Superior temporal gyrus (tissue), 1 donor: Measurements from ENCODE around the gene VSTM4.
A peak's percentile ranks its signal among the peaks of the same experiment; 100 is the strongest.

ENCODE experiments used
- DNase-seq: peaks from one replicate; pipeline ENCODE4 v3.0.0-alpha.2; 2016; ENCODE audit errors: extremely low spot score

VSTM4 gene

GRCh38 chr10:49141541-49142332 is 26.4 kb upstream of the VSTM4 start:
- DNase-seq: no peak

- DNase-seq: no peak
These were observed 25.2 kb upstream of the VSTM4 start for GRCh38 chr10:49140304-49141177.

DNA sequence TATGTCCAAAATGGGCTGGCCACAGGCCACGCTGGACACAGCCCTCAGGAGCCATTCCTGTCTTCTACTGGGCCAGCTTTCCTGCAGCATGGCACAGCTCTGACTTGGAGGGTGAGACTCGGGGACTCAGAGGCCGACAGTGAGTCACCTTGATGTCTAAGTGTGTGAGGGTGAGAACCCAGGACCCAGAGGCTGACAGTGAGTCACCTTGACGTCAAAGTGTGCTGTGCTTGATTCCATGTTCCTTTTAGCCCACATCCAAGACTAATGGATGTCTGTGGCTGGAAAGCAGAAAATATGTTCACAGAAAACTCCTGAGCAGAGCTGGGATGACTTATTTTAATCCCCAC is 24.5 kb upstream of the VSTM4 start:
- no peak for DNase-seq

DNA sequence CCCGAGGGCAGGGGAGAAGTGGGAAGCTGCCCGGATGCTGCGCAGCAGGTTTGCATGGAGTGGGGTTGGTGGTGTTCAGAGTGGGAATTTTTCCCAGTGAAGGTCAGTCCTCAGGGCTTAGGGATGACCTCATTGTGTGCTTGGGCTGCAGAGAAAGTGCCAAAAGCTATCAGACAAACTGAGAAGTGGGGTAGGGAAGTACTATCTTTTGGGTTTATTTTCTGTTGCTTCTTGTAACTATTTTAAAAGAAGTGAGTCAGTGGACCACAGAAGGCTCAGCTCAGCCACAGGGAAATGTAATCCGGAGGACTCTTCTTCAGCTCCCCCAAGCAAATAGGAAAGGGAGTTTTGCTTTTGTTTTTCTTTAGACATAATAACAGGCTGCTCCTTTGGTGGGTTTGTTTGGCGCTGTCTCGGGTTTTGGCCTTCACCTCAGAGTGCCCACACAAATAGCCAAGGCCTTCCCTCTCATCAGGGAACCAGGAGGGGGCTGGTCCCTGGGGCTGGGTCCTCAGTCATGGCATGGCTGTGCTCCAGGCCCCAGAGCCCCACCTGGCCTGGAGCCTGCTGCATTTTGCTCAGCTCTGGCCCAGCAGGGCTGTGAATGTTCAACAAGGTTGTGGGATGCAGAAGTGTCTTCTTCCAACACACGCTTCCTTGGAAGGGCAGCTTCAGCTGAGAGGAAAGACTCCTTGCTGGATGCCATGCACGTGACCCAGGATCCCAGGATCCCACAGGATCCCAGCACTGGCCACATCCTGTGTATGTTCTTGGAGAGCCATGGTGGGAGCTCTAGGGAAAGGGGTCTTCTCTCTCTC is 23.9 kb upstream of the VSTM4 start:
- no peak for DNase-seq

DNA sequence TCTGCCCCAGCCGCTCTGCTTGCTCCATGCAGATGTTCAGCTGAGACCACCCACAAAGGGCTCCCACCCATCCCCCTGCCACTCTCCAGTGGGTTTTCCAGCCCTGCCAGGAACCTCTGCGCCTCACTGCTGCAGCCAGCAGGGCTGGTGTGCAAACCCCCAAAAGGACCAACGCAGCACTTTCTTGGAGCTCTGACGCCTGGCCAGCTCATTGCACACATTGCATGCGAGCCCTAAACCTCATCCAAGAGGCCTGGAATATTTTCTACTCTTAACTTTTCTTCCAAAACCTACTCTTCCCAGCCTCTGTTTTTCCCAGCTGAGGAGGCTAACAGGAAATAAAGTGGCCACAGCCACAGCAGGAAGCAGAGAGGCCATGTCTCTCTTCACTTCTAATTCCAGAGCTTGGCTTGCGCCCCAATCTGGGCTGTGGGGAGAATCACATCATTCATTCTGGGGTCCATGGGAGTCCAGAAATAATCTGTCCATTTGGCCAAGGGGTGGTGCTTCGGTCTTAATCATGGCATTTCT is 23.1 kb upstream of the VSTM4 start:
- DNase-seq: no peak

GRCh38 chr10:49136525-49136924 is 21.2 kb upstream of the VSTM4 start:
- DNase-seq: no peak

GRCh38 chr10:49135575-49136313 is 20.4 kb upstream of the VSTM4 start:
- no peak for DNase-seq

- no peak for DNase-seq
These were observed 19.0 kb upstream of the VSTM4 start for GRCh38 chr10:49134327-49134726.

DNA sequence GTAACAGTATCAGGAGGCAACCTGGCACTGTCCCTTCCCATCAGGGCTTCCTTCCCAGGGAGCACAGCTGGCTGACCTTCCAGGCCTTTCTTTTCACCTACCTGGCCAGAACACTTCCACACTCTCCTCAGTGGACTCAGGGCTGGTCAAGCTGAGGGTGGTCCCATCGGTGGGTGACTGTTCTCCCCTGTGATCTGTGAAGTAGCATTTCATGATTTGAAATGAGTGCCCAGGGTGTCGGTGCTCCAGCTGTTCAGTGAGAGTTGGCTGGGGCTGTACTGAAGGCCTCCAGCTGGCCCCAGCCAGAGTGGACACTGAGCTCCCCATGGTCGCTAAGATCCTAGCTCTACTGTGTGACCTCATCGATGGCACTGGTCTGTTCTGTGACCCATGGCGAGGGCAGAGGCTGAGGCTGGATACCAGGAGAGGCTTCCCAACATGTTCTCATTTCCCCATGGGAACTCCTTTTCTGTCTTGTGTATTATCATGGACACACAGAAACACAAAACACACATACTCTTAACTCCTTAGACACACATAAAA is 18.5 kb upstream of the VSTM4 start, which contains the start of gene FAM170B:
Gene FAM170B, minus strand, starts transcription at position 316 of the 543 bp plus-strand sequence. Its CDS starts 103 bp downstream, at position 213.
- no peak for DNase-seq

DNA sequence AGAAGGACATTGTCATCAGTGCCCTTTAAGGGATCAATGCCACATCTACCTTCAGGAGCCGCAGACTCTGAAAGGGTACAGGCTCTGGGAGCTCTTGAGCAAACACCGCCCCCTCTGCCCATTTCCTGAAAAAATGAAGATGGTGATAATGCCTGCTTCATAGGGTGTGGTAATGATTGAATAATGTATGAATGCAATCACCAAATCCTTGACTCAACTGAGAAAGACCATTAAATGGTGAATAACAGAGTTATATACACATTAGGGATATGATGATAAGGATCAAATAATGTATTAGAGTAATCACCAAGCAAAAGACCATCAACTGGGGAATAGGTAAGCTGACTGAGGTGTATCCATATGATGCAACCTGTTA is 17.0 kb upstream of the VSTM4 start:
- no peak for DNase-seq

GRCh38 chr10:49131507-49132361 is 16.4 kb upstream of the VSTM4 start:
- DNase-seq: no peak

GRCh38 chr10:49129376-49129775 is 14.1 kb upstream of the VSTM4 start:
- DNase-seq: no peak

GRCh38 chr10:49128854-49129253 is 13.5 kb upstream of the VSTM4 start:
- DNase-seq: no peak

DNA sequence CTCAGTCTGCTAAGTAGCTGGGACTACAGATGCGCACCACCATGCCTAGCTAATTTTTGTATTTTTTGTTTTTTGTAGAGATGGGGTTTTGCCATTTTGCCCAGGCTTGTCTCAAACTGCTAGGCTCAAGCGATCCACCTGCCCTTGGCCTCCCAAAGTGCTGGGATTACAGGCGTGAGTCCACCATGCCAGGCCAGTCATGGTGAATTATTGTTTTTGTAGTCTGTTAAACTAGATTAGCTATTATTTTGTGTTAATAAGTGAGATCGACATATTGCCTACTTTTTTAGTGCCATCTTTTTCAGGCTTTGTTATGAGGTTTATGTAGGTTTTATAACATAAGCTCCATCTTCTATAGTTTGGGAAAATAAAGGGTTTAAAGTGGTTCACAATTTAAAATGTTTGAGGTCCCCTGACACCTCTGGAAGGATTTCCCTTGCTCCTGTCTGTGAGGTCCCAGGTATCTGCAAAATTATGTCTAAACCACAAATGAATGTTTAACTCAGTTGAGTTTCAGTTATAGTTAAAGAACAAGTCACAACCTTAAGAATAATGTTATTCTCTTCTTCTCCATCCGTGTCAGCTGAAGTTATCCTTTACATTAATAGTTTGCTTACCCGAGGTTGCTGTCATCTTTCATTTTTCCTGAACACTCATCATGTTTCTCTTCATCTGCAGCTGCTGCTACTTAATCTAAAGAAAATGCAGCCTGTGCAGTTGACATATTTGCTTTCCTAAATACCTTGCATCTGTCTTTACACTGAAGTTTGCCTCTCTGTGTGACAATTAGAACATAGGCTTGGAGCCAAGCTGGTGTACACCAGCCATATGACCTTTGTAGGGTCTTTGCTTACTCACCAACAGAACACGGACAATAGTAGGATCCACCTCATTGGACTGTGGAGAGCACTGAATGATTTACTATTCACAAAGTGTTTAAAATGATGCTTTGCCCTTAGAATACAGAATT is 8.9 kb upstream of the VSTM4 start:
- no peak for DNase-seq

DNA sequence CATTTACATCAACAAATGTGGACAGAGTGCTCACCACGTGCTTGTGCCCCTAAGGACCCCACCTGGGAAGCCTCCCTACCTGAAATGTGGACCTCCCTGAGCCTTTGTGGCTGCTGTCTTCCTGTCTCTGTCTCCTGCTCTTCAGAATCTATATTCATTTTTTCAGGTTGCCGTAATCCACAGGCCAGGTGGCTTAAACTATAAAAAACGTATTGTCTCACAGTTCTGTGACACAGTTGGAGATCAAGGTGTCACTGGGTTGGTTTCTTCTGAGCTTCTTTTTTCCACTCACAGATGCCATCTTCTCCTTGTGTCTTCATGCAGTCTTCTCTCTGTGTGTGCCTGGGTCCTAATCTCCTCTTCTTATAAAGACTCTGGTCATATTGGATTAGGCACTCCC is 5.6 kb upstream of the VSTM4 start:
- DNase-seq: no peak

GRCh38 chr10:49119746-49120145 is 4.4 kb upstream of the VSTM4 start:
- DNase-seq: peak; percentile 21

DNA sequence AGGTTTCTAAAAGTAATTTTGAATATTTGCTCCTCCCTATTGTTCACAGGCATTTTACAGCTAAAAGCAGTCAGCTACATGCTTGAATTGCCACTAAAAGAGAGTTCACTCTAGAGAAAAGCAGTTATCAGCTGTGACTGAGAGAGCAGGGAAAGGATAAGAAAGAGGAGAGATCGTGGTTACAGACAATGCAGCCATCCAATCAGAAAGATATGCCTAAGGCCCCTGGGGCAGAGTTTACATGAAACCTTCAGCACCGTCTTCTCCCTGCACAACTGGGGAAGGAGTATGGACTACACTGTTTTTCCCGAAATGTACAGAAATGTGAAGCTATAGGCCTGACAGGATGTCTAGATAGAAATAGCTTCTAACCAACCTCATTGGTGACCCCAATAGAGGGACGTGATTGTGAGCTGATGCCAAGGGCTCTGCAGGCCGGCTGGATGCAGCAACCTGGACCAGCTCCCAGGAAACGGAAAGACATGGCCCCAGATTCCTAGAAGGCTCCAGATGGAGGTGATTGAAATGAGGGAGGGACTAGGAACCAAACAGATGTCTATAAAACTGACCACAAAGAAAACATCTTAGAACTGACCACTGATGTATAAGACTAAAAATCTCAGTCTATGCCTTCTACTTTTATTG is 3.2 kb upstream of the VSTM4 start:
- DNase-seq: no peak

DNA sequence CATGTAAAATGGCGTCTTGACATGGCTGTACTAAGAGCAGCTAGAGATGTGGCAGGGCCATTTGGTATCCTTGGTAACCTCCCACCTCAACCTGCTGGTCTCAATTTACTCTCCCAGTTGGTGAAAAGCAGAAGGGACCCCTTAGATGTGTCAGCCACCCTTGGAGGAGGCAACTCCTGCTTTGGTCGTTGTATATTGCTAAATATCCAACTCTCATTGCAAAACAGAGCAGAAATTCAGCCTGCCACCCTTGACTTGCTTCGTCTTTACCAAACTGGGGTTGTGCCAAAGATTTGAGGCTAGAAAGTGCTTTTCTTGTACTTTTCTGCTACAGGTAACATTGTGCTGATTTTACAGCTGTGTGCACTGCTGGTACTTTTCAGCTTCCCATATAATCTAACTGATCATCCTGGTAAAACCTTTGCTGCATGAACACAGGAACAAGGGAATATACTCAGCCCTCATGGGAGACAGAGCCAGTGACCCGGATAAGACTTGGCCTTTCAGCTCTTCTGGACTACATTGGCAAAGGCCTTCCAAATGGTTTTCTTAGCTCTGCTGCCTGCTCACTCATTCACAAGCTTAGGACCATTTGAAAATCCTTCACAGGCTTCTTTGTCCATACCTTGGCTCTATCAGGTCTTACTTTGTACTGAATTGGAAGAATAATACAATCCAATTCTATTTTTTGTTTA is 2.2 kb upstream of the VSTM4 start:
- peak; percentile 39 for DNase-seq
